Measurements from ENCODE around the gene LSM14B.
"Not testable (repeated sequence)": the region's sequence is repeated elsewhere in the genome, so short reads cannot be mapped to it uniquely, and the experiment has no call there.

Gene LSM14B

GRCh38 chr20:62147528-62147927 is 25.3 kb downstream of the LSM14B start:
- Histone ChIP-seq H3K36me3 (ENCODE audit: insufficient read depth, low read length) (peaks cover 6% of the 10 kb centered on the region; the same call in 1 of the 2 replicates), H3K9me2 (ENCODE audit: low read depth, low read length) (no peaks in the 10 kb centered on the region), H4K20me1 (ENCODE audit: insufficient read depth, low read length) (no peaks in the 10 kb centered on the region), H3K9ac (ENCODE audit: low read length) (no peak overlapping the region), H3K4me1 (ENCODE audit: insufficient read depth, low read length, severe bottlenecking) (peaks cover 11% of the 10 kb centered on the region), H3K9me3 (ENCODE audit: low read length) (no peaks in the 10 kb centered on the region), H3K79me2 (ENCODE audit: insufficient read depth, low read length) (peaks cover 3% of the 10 kb centered on the region), H2AFZ (ENCODE audit: low read length) (no peak overlapping the region), H3K4me3 (ENCODE audit: low read depth, low read length, poor library complexity, severe bottlenecking) (no peak overlapping the region), H3K27me3 (ENCODE audit: insufficient read depth, low read length) (no peaks in the 10 kb centered on the region), H3K4me2 (ENCODE audit: low read length) (no peak overlapping the region), H3K27ac (ENCODE audit: low read depth, low read length, poor library complexity, severe bottlenecking) (no peak overlapping the region), H3F3A (ENCODE audit: insufficient read depth, low read length) (no peaks in the 10 kb centered on the region)
- TF ChIP-seq CTCF (IDR thresholded peaks at IDR 0.05; ENCODE audit: low read length) (no peak), EZH2 (IDR thresholded peaks at IDR 0.05; ENCODE audit: borderline replicate concordance, low read length) (no peak)

GRCh38 chr20:62148383-62148782 is 26.1 kb downstream of the LSM14B start:
- not testable (repeated sequence) for H3K4me2 ChIP-seq (ENCODE audit: low read length); H2AFZ ChIP-seq (ENCODE audit: low read length); H3F3A ChIP-seq (ENCODE audit: insufficient read depth, low read length); H3K9ac ChIP-seq (ENCODE audit: low read length); H3K9me3 ChIP-seq (ENCODE audit: low read length); H3K9me2 ChIP-seq (ENCODE audit: low read depth, low read length); H3K79me2 ChIP-seq (ENCODE audit: insufficient read depth, low read length); H4K20me1 ChIP-seq (ENCODE audit: insufficient read depth, low read length); H3K27me3 ChIP-seq (ENCODE audit: insufficient read depth, low read length); H3K27ac ChIP-seq (ENCODE audit: low read depth, low read length, poor library complexity, severe bottlenecking); H3K4me3 ChIP-seq (ENCODE audit: low read depth, low read length, poor library complexity, severe bottlenecking)
- Histone ChIP-seq H3K4me1 (ENCODE audit: insufficient read depth, low read length, severe bottlenecking) (peaks cover 11% of the 10 kb centered on the region), H3K36me3 (ENCODE audit: insufficient read depth, low read length) (peaks cover 11% of the 10 kb centered on the region; the same call in 1 of the 2 replicates)

GRCh38 chr20:62148908-62149314 is 26.6 kb downstream of the LSM14B start:
- H3K4me1 ChIP-seq (ENCODE audit: insufficient read depth, low read length, severe bottlenecking): peaks cover 11% of the 10 kb centered on the region
- H3K27me3 ChIP-seq (ENCODE audit: insufficient read depth, low read length): no peaks in the 10 kb centered on the region
- H3K4me3 ChIP-seq (ENCODE audit: low read depth, low read length, poor library complexity, severe bottlenecking): no peak overlapping the region
- no peak overlapping the region for H2AFZ ChIP-seq (ENCODE audit: low read length)
- H3K9ac ChIP-seq (ENCODE audit: low read length): no peak overlapping the region
- TF ChIP-seq CTCF (IDR thresholded peaks at IDR 0.05; ENCODE audit: low read length) (no peak), EZH2 (IDR thresholded peaks at IDR 0.05; ENCODE audit: borderline replicate concordance, low read length) (no peak)
- no peaks in the 10 kb centered on the region for H3K79me2 ChIP-seq (ENCODE audit: insufficient read depth, low read length)
- H3K9me2 ChIP-seq (ENCODE audit: low read depth, low read length): no peaks in the 10 kb centered on the region
- H3F3A ChIP-seq (ENCODE audit: insufficient read depth, low read length): no peaks in the 10 kb centered on the region
- H3K4me2 ChIP-seq (ENCODE audit: low read length): no peak overlapping the region
- no peaks in the 10 kb centered on the region for H4K20me1 ChIP-seq (ENCODE audit: insufficient read depth, low read length)
- no peaks in the 10 kb centered on the region for H3K9me3 ChIP-seq (ENCODE audit: low read length)
- H3K27ac ChIP-seq (ENCODE audit: low read depth, low read length, poor library complexity, severe bottlenecking): no peak overlapping the region
- peaks cover 15% of the 10 kb centered on the region; the same call in 1 of the 2 replicates for H3K36me3 ChIP-seq (ENCODE audit: insufficient read depth, low read length)

GRCh38 chr20:62149532-62150309 is 27.4 kb downstream of the LSM14B start:
- TF ChIP-seq CTCF (IDR thresholded peaks at IDR 0.05; ENCODE audit: low read length) (no peak), EZH2 (IDR thresholded peaks at IDR 0.05; ENCODE audit: borderline replicate concordance, low read length) (no peak)
- no peaks in the 10 kb centered on the region for H4K20me1 ChIP-seq (ENCODE audit: insufficient read depth, low read length)
- H3K36me3 ChIP-seq (ENCODE audit: insufficient read depth, low read length): peaks cover 22% of the 10 kb centered on the region; the same call in 1 of the 2 replicates

More at GRCh38 chr20:62149532-62150309, 27.4 kb downstream of the LSM14B start:
- Histone ChIP-seq H2AFZ (ENCODE audit: low read length) (no peak overlapping the region), H3K9me2 (ENCODE audit: low read depth, low read length) (no peaks in the 10 kb centered on the region), H3K4me2 (ENCODE audit: low read length) (no peak overlapping the region), H3K9ac (ENCODE audit: low read length) (no peak overlapping the region), H3K9me3 (ENCODE audit: low read length) (no peaks in the 10 kb centered on the region), H3K79me2 (ENCODE audit: insufficient read depth, low read length) (no peaks in the 10 kb centered on the region), H3K27me3 (ENCODE audit: insufficient read depth, low read length) (no peaks in the 10 kb centered on the region), H3K4me1 (ENCODE audit: insufficient read depth, low read length, severe bottlenecking) (peaks cover 5% of the 10 kb centered on the region), H3K4me3 (ENCODE audit: low read depth, low read length, poor library complexity, severe bottlenecking) (no peak overlapping the region), H3K27ac (ENCODE audit: low read depth, low read length, poor library complexity, severe bottlenecking) (no peak overlapping the region), H3F3A (ENCODE audit: insufficient read depth, low read length) (no peaks in the 10 kb centered on the region)

Measured in OCI-LY1 (cell line).